ENCODE data around the gene KREMEN1. TPM values are rescaled to one million over a fixed set of nuclear protein-coding genes. Genes with fewer than 3 reads are reported as not detected.

The KREMEN1 gene
- total RNA-seq, 1 experiment from 2014 or later = 5.8 TPM

DNA sequence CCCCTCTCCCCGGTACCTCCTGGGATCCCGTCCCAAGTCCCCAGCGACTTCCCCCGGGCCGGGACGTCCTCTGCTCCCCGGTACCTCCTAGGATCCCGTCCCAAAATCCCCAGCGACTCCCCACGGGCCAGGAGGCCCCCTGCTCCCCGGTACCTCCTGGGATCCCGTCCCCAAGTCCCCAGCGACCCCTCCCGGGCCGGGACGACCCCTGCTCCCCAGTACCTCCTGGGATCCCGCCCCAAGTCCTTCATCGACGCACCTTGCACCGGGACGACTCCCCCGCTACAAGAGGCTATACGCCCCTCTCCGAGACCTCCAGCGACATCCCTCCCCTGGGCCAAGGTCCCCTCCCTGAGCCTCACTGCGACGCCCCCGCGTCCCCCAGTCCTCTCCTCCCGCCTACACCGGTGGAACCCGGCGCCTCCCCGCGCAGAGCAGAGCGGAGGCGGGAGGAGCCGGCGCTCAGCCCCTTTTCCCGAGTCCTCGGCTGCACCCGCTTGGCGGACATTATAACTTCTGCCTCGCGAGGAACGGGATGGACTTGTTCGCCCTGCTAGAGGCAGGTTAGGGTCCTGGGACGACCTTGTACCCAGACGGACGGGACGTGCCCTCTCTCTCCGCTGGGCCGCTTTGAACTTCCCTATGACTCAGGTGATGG lies 912 bp downstream of the KREMEN1 start (continued):
- TF ChIP-seq, protein P1, sequence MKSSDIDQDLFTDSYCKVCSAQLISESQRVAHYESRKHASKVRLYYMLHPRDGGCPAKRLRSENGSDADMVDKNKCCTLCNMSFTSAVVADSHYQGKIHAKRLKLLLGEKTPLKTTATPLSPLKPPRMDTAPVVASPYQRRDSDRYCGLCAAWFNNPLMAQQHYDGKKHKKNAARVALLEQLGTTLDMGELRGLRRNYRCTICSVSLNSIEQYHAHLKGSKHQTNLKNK (CRISPR knock-in tag; IDR thresholded peaks at IDR 0.05) = no peak
- TF ChIP-seq, protein P2, sequence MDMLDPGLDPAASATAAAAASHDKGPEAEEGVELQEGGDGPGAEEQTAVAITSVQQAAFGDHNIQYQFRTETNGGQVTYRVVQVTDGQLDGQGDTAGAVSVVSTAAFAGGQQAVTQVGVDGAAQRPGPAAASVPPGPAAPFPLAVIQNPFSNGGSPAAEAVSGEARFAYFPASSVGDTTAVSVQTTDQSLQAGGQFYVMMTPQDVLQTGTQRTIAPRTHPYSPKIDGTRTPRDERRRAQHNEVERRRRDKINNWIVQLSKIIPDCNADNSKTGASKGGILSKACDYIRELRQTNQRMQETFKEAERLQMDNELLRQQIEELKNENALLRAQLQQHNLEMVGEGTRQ (CRISPR knock-in tag; IDR thresholded peaks at IDR 0.05) = no peak
- TF ChIP-seq, protein P3, sequence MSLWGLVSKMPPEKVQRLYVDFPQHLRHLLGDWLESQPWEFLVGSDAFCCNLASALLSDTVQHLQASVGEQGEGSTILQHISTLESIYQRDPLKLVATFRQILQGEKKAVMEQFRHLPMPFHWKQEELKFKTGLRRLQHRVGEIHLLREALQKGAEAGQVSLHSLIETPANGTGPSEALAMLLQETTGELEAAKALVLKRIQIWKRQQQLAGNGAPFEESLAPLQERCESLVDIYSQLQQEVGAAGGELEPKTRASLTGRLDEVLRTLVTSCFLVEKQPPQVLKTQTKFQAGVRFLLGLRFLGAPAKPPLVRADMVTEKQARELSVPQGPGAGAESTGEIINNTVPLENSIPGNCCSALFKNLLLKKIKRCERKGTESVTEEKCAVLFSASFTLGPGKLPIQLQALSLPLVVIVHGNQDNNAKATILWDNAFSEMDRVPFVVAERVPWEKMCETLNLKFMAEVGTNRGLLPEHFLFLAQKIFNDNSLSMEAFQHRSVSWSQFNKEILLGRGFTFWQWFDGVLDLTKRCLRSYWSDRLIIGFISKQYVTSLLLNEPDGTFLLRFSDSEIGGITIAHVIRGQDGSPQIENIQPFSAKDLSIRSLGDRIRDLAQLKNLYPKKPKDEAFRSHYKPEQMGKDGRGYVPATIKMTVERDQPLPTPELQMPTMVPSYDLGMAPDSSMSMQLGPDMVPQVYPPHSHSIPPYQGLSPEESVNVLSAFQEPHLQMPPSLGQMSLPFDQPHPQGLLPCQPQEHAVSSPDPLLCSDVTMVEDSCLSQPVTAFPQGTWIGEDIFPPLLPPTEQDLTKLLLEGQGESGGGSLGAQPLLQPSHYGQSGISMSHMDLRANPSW (CRISPR knock-in tag; conservative IDR thresholded peaks at IDR 0.05; ENCODE audit: low read depth) = no peak
- TF ChIP-seq, protein P4, sequence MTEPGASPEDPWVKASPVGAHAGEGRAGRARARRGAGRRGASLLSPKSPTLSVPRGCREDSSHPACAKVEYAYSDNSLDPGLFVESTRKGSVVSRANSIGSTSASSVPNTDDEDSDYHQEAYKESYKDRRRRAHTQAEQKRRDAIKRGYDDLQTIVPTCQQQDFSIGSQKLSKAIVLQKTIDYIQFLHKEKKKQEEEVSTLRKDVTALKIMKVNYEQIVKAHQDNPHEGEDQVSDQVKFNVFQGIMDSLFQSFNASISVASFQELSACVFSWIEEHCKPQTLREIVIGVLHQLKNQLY (CRISPR knock-in tag; IDR thresholded peaks at IDR 0.05) = no peak
- TF ChIP-seq TP53 (CRISPR knock-in tag; IDR thresholded peaks at IDR 0.05) (0 out of 2 replicates have a peak, but pooled peaks have one; percentile 22), ELF4 (CRISPR knock-in tag; IDR thresholded peaks at IDR 0.05; ENCODE audit: low read depth) (no peak), ZNF219 (CRISPR knock-in tag; IDR thresholded peaks at IDR 0.05; ENCODE audit: borderline replicate concordance) (no peak)
- TF ChIP-seq, protein P5, sequence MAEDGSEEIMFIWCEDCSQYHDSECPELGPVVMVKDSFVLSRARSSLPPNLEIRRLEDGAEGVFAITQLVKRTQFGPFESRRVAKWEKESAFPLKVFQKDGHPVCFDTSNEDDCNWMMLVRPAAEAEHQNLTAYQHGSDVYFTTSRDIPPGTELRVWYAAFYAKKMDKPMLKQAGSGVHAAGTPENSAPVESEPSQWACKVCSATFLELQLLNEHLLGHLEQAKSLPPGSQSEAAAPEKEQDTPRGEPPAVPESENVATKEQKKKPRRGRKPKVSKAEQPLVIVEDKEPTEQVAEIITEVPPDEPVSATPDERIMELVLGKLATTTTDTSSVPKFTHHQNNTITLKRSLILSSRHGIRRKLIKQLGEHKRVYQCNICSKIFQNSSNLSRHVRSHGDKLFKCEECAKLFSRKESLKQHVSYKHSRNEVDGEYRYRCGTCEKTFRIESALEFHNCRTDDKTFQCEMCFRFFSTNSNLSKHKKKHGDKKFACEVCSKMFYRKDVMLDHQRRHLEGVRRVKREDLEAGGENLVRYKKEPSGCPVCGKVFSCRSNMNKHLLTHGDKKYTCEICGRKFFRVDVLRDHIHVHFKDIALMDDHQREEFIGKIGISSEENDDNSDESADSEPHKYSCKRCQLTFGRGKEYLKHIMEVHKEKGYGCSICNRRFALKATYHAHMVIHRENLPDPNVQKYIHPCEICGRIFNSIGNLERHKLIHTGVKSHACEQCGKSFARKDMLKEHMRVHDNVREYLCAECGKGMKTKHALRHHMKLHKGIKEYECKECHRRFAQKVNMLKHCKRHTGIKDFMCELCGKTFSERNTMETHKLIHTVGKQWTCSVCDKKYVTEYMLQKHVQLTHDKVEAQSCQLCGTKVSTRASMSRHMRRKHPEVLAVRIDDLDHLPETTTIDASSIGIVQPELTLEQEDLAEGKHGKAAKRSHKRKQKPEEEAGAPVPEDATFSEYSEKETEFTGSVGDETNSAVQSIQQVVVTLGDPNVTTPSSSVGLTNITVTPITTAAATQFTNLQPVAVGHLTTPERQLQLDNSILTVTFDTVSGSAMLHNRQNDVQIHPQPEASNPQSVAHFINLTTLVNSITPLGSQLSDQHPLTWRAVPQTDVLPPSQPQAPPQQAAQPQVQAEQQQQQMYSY (CRISPR knock-in tag; IDR thresholded peaks at IDR 0.05) = peak; percentile 93

DNA sequence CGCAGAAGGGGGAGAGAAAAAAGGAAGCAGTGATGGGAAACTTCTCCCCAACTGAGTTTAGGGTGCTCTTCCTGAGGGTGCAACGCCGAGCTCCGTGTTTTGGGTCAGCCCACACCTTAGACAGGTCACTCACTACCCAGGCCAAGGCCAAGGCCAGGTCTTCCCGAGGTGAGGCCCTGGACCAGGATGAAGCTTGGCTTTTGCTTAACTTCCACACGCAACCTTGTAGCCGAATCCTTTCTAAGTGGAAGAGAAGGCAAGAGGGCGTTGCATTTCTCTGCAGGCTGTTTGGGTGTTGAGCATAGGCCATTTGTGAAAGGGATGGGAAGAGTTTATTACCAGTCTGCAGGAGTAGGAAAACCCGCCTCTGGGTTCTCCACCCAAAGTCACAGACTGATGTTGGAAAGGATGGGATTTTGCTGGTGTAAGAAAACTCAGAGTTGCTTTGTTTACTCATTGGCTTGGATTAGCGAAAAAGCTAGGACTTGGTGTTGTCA lies 1.5 kb downstream of the KREMEN1 start:
- Mint-ChIP-seq H3K4me1 (peaks cover 27% of the 10 kb centered on the region), H3K9me3 (no peaks in the 10 kb centered on the region), H3K4me3 (peak overlapping the region; percentile 74), H3K27ac (no peak overlapping the region), H3K36me3 (no peaks in the 10 kb centered on the region), H3K27me3 (ENCODE audit: low read depth) (peaks cover 61% of the 10 kb centered on the region)
- no peak for TF ChIP-seq ATF1 (CRISPR knock-in tag; IDR thresholded peaks at IDR 0.05)
- TF ChIP-seq, protein P5 (CRISPR knock-in tag; IDR thresholded peaks at IDR 0.05) = peak; percentile 39
- TF ChIP-seq, protein P6, sequence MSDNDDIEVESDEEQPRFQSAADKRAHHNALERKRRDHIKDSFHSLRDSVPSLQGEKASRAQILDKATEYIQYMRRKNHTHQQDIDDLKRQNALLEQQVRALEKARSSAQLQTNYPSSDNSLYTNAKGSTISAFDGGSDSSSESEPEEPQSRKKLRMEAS (CRISPR knock-in tag; IDR thresholded peaks at IDR 0.05) = peak; percentile 32; the same call in 1 of the 2 replicates
- CTCF ChIA-PET = interaction anchor here (0.6 to 3.0 kb wide), 2 partner anchors 80 to 120 kb away, joined by 4 to 10 read pairs; no protein-coding TSS in a partner anchor
- DNase-seq (ENCODE audit: low spot score) = no peak
- POLR2A ChIA-PET = interaction anchor here (0.5 to 0.6 kb wide), 2 partner anchors 66 to 116 kb away, joined by 3 read pairs; no protein-coding TSS in a partner anchor
- no peak for ATAC-seq

Measured in WTC11 (cell line).